ENCODE measurements around the gene FAM98C.

The FAM98C gene

GRCh38 chr19:38457690-38458405, 55.0 kb downstream of the FAM98C start:
- DNase-seq (ENCODE audit: low read depth), result no peak

Measured in stromal cell of bone marrow (primary cell).